Loucy (cell line): ENCODE measurements around the gene KNG1.

Experiments used
- EZH2phosphoT487 ChIP-seq: fragments of 200-600 bp; IDR thresholded peaks from 2 replicates; pipeline ENCODE4 v1.6.1; 2018; ENCODE audit warnings: antibody characterized with exemption, mild to moderate bottlenecking, moderate library complexity, borderline replicate concordance
- TF ChIP-seq, protein P1 (sequence below): fragments of 200-600 bp; sonication (generic); conservative IDR thresholded peaks from 2 replicates; pipeline ENCODE4 v1.5.1; 2014; ENCODE audit warnings: mild to moderate bottlenecking, antibody characterized with exemption, low read length

DNA sequence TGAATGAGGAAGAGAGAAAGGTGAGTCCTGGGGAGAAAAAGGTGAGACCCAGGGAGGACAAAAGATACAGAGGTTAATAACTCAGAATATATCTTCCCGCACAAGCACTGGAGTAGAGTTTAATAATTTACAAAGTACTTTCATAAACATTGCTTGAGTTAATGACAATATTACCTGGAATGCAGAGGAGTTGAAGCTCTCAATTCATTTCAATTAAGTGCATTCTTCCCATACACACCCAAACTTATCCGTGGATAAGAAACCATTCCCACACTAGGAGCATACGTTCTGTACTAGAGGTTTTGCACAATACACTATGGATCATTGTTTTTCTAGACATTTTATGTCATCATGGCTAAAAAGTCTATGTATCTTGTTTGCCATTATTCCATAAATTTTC is 23.3 kb upstream of the KNG1 start:
- TF ChIP-seq EZH2phosphoT487, result no peak
- TF ChIP-seq, protein P1, sequence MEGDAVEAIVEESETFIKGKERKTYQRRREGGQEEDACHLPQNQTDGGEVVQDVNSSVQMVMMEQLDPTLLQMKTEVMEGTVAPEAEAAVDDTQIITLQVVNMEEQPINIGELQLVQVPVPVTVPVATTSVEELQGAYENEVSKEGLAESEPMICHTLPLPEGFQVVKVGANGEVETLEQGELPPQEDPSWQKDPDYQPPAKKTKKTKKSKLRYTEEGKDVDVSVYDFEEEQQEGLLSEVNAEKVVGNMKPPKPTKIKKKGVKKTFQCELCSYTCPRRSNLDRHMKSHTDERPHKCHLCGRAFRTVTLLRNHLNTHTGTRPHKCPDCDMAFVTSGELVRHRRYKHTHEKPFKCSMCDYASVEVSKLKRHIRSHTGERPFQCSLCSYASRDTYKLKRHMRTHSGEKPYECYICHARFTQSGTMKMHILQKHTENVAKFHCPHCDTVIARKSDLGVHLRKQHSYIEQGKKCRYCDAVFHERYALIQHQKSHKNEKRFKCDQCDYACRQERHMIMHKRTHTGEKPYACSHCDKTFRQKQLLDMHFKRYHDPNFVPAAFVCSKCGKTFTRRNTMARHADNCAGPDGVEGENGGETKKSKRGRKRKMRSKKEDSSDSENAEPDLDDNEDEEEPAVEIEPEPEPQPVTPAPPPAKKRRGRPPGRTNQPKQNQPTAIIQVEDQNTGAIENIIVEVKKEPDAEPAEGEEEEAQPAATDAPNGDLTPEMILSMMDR, result no peak
